ENCODE data around the gene FRMD7.

The FRMD7 gene

GRCh38 chrX:132037479-132037993 lies 90.3 kb downstream of the FRMD7 start:
- FAIRE-seq (no peak), DNase-seq (ENCODE audit: insufficient read length, low spot score) (no peak)

DNA sequence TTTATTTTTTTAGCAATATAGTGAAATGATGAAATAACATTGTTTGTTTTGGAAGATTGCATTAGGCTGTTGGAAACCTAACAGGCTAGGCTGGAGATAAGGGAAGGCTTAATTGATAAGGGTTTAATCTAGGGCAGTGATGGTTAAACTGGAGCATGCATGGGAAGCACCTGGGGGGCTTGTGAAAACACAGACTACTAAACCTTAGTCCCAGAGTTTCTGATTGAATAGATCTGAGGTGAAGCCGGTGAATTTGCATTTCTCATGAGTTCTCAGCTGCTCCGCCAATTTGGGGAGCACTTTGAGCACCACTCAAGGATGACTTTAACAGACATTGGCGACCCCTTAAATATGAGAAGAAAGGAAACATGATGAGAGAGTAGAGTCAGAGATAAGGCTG lies 93.2 kb downstream of the FRMD7 start:
- DNase-seq (ENCODE audit: insufficient read length, low spot score) = no peak
- no peak for FAIRE-seq

DNA sequence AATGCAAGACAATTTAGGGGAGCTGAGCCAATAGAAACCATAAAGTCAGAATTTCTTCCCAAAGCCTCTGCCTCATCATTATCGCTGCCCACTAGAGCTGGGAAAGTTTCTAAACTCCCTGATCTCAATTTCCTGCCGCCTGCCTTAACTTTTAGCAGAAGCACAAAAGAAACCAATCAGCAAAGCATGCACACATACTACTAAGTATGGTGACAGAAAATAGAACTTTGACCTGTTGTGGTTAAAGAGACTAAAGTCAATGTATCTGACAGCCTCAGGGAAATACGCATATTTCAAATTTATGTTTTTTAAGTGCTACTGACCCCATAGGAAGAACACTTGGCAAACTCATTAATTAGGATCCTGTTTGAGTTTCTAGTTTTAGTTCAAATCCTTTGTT lies 94.7 kb downstream of the FRMD7 start:
- DNase-seq (ENCODE audit: insufficient read length, low spot score) = no peak
- FAIRE-seq = no peak

GRCh38 chrX:132031867-132032266 lies 96.0 kb downstream of the FRMD7 start:
- no peak for FAIRE-seq

GRCh38 chrX:132030264-132030663 lies 97.6 kb downstream of the FRMD7 start:
- no peak for DNase-seq (ENCODE audit: insufficient read length, low spot score)
- no peak for FAIRE-seq

More at GRCh38 chrX:132031867-132032266, 96.0 kb downstream of the FRMD7 start:
- DNase-seq (ENCODE audit: insufficient read length, low spot score) = no peak

Measured in HTR-8/SVneo (cell line).